ENCODE data around the gene PDS5A. TPM values are rescaled to one million over a fixed set of nuclear protein-coding genes. Genes with fewer than 3 reads are reported as not detected.

PDS5A gene
- total RNA-seq, 4 donors from 2014 or later: 58.8 to 114 (median 68.6) TPM

- no peak for TF ChIP-seq CTCF (IDR thresholded peaks at IDR 0.05; ENCODE audit: low read depth)
These were observed 137.7 kb downstream of the PDS5A start for GRCh38 chr4:39840027-39840426.

GRCh38 chr4:39834269-39834668, 143.4 kb downstream of the PDS5A start:
- no peak for TF ChIP-seq CTCF (IDR thresholded peaks at IDR 0.05; ENCODE audit: low read depth)

GRCh38 chr4:39825741-39826231, 151.9 kb downstream of the PDS5A start:
- no peak for TF ChIP-seq CTCF (IDR thresholded peaks at IDR 0.05; ENCODE audit: low read depth)

GRCh38 chr4:39825090-39825489, 152.6 kb downstream of the PDS5A start:
- TF ChIP-seq CTCF (IDR thresholded peaks at IDR 0.05; ENCODE audit: low read depth): no peak

- no peak for TF ChIP-seq CTCF (IDR thresholded peaks at IDR 0.05; ENCODE audit: low read depth)
These were observed 154.5 kb downstream of the PDS5A start for GRCh38 chr4:39823191-39823590.

GRCh38 chr4:39822662-39823061, 155.0 kb downstream of the PDS5A start:
- no peak for TF ChIP-seq CTCF (IDR thresholded peaks at IDR 0.05; ENCODE audit: low read depth)

- no peak for TF ChIP-seq CTCF (IDR thresholded peaks at IDR 0.05; ENCODE audit: low read depth)
These were observed 155.8 kb downstream of the PDS5A start for GRCh38 chr4:39821951-39822350.
